Progenitor cell of endocrine pancreas (in vitro differentiated cells): ENCODE results near the gene WEE1. TPM values are rescaled to one million over a fixed set of nuclear protein-coding genes. Genes with fewer than 3 reads are reported as not detected.

Source experiments
- DNase-seq: peaks from one replicate; pipeline ENCODE4 v3.0.0; 2021; ENCODE audit warnings: low spot score; ENCODE audit not compliant: unreplicated experiment
- H3K27ac Mint-ChIP-seq: 2 replicates; pipeline ENCODE4 v1.8.0; 2021; ENCODE audit warnings: mild to moderate bottlenecking, moderate library complexity, mixed read lengths
- H3K27me3 Mint-ChIP-seq: 2 replicates; pipeline ENCODE4 v1.8.0; 2021; ENCODE audit warnings: mixed read lengths
- H3K36me3 Mint-ChIP-seq: 2 replicates; pipeline ENCODE4 v1.8.0; 2022; ENCODE audit warnings: mixed read lengths; ENCODE audit not compliant: insufficient read depth
- H3K4me1 Mint-ChIP-seq: 2 replicates; pipeline ENCODE4 v1.8.0; 2021; ENCODE audit warnings: low read depth, mixed read lengths
- H3K4me3 Mint-ChIP-seq: 2 replicates; pipeline ENCODE4 v1.8.0; 2021; ENCODE audit warnings: low read depth, mild to moderate bottlenecking, moderate library complexity, mixed read lengths
- H3K9me3 Mint-ChIP-seq: 2 replicates; pipeline ENCODE4 v1.8.0; 2021; ENCODE audit warnings: low read depth, mixed read lengths
- CTCF ChIP-seq: fragments of 200-600 bp; sonication (generic); IDR thresholded peaks from one replicate; pipeline ENCODE4 v1.5.0; 2021; ENCODE audit warnings: antibody characterized with exemption, mild to moderate bottlenecking; ENCODE audit not compliant: unreplicated experiment
- total RNA-seq: library from RNA; stranded (reverse); gene quantifications from 2 replicates; pipeline ENCODE4 v1.2.1, GENCODE V29; 2021

WEE1 gene
- total RNA-seq, 1 donor from 2014 or later: 154 TPM

DNA sequence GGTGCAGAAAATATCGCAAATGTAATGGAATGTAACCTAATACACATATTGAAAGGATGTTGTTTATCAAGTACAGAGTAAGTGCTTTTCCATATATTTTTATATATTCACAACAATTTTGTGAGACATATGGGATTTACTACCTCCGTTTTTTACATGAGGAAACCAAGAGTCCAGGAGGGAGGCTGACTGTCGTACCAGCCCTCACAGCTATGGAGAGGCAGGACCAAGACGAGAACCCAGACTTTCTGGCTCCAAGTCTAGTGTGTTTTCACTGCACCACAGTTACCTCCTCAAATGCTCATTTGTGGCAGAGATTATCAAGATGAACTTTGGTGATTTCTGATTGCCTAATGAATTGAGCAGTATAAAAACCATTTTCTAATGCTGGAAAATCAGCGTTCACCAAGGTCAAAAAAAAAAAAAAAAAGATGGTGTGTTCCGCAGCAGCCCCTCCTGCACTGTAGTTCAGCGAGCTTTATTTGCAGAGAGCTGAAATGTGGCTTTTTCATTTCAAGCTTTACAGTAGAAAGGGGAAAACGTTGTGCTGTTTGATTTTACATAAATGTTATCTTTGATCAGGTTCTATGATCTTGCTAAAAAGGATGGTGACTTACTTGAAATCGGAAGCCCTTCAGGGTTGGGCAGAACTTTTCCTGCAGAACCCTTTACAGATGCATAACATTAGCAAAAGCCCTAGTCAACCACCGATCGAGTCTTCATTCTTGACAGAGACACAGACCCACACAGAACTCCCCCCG is 44.7 kb upstream of the WEE1 start:
- DNase-seq: no peak
- Mint-ChIP-seq H3K36me3 (peaks cover 11% of the 10 kb centered on the region), H3K27me3 (no peaks in the 10 kb centered on the region), H3K4me1 (peaks cover 48% of the 10 kb centered on the region), H3K9me3 (no peaks in the 10 kb centered on the region), H3K4me3 (no peak overlapping the region), H3K27ac (peak overlapping the region; percentile 71)
- no peak for TF ChIP-seq CTCF

- Mint-ChIP-seq H3K9me3 (no peaks in the 10 kb centered on the region), H3K27me3 (no peaks in the 10 kb centered on the region), H3K36me3 (peaks cover 11% of the 10 kb centered on the region), H3K4me3 (no peak overlapping the region), H3K4me1 (peaks cover 52% of the 10 kb centered on the region), H3K27ac (peak overlapping the region; percentile 97)
- no peak for DNase-seq
- no peak for TF ChIP-seq CTCF
These were observed 44.2 kb upstream of the WEE1 start for GRCh38 chr11:9529334-9529650.

DNA sequence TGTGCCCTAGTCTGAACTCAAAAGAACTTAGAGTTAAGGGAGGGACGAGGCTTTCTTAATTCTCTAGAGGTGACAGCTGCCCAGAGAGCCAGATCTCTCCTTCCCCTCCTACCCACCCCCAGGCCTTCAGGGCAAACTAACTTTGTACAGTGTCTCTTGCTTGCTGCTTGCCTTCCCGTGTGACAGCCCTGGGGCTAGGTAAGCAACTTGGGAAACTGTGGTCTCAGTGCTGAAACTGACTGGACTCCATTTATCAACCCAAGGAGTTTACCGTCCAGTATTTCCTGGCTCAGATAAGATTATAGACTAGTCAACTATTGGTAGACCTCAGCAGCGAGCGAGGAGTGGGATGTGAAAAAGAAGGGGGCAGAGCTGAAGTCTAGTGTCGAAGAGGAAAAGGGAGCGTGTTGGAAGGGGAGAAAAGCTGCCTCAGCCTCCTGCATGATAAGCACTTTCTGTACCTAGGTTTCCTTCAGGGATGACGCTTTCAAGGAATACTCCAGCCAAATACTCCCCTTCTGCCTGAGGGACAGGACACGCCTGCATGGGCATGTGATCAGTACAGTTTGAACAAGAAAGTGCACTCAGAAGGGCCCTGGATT is 43.3 kb upstream of the WEE1 start:
- no peak for TF ChIP-seq CTCF
- no peak for DNase-seq
- no peaks in the 10 kb centered on the region for H3K27me3 Mint-ChIP-seq
- H3K4me3 Mint-ChIP-seq: peak overlapping the region; percentile 44
- peaks cover 57% of the 10 kb centered on the region for H3K4me1 Mint-ChIP-seq
- H3K9me3 Mint-ChIP-seq: no peaks in the 10 kb centered on the region
- H3K27ac Mint-ChIP-seq: peak overlapping the region; percentile 97
- H3K36me3 Mint-ChIP-seq: peaks cover 10% of the 10 kb centered on the region

GRCh38 chr11:9530901-9531625 is 42.4 kb upstream of the WEE1 start:
- no peaks in the 10 kb centered on the region for H3K27me3 Mint-ChIP-seq
- no peak for TF ChIP-seq CTCF
- peaks cover 6% of the 10 kb centered on the region for H3K36me3 Mint-ChIP-seq
- H3K4me3 Mint-ChIP-seq: no peak overlapping the region
- no peaks in the 10 kb centered on the region for H3K9me3 Mint-ChIP-seq
- H3K4me1 Mint-ChIP-seq: peaks cover 57% of the 10 kb centered on the region
- no peak for DNase-seq
- H3K27ac Mint-ChIP-seq: peak overlapping the region; percentile 97

DNA sequence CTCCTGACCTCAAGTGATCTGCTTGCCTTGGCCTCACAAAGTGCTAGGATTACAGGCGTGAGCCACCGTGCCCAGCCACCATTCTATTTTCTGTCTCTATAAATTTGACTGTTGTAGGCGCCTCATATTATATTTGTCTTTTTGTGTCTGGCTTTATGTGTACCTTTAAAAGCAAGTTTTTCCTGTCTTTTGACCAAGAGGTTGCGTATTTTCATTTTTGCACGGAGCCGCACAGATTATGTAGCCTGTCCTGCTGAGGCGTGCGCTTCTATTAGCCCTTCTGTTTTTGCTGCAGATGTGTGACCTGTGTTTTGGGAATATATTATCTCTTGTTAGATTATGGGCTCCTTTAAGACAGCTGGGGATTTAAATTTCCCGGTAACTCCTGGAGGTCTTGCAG is 40.4 kb upstream of the WEE1 start:
- no peaks in the 10 kb centered on the region for H3K9me3 Mint-ChIP-seq
- peaks cover 49% of the 10 kb centered on the region for H3K4me1 Mint-ChIP-seq
- DNase-seq: no peak
- no peak for TF ChIP-seq CTCF
- H3K27ac Mint-ChIP-seq: peak overlapping the region; percentile 48
- H3K36me3 Mint-ChIP-seq: no peaks in the 10 kb centered on the region
- no peaks in the 10 kb centered on the region for H3K27me3 Mint-ChIP-seq
- H3K4me3 Mint-ChIP-seq: no peak overlapping the region
